Activated CD4-positive, alpha-beta T cell treated with anti-CD3 and anti-CD28 coated beads for 4 hours (primary cell): ENCODE measurements around the gene GLB1L2.

ENCODE experiments used
- DNase-seq, 2 donors: peaks; one replicate each; pipeline ENCODE4 v3.0.0-alpha.2; 2020

GLB1L2 gene

GRCh38 chr11:134388590-134388989 lies 56.8 kb downstream of the GLB1L2 start:
- DNase-seq = no peak

DNA sequence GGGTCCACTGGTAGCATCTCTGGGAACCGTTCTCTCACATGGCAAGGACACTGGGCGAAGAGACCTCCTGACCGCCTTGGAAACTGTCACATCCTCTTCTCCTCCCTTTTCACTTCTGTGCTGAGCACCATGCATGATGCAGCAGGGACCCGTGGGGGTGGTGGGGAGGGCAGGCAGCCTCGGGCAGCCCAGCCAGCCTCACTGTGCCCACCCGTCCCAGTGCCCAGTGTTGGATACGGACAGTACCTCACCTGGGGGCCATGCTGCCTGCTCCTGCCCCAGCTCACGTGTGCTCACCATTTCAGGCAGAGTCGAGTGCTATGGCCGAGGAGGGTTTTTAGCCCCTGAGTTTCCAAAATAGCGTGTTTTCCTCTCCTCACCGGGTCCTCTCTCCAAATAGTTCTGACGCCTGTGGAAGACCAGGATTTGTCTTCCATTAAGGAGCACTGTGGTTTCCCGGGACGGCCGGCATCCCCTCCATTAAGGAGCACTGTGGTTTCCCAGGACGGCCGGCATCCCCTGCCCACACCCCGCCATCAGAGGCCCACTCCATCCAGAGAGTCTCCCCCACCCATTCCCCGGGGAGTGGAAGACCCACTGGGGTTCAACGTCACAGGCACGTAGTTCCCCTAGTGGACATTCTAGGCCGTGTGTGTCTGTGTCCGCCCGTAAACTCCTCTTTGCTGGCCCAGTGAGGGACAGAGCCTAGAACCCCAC lies 57.8 kb downstream of the GLB1L2 start:
- no peak for DNase-seq

- no peak for DNase-seq
Measured at GRCh38 chr11:134390706-134391569, 59.1 kb downstream of the GLB1L2 start.

GRCh38 chr11:134391656-134392055 lies 59.9 kb downstream of the GLB1L2 start:
- no peak for DNase-seq

DNA sequence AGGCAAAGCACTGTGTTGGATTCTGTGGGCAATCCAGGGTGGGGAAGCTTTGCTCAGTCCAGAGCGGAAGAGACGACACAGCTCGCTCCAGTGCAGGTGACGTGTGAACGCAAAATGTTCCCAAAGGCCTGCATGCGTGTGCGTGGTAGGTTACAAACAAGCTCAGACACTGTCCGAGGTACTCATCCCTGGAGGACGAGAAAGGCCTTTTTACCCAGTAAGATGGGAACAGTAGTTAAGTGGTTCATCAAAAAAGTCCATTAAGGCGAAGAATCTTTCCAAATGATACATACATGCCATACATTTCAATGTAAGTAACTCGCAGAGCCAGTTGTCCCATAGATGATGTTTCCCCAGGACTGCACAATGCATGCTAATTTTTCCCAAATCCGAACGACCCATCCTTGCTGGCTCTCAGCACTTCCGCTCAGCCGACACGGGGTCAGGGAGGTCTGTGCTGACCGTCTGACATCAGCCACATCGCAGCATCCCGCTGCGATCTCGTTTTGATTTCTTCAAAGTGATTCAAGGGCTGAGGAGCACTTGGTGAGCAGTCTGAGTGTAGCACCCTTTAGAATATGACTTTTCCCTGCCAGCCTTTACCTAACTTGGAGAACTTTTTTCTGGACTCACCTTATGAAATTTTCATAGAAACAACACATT lies 61.3 kb downstream of the GLB1L2 start:
- no peak for DNase-seq

- no peak for DNase-seq
Measured at GRCh38 chr11:134393638-134394037, 61.9 kb downstream of the GLB1L2 start.

- no peak for DNase-seq
Measured at GRCh38 chr11:134394311-134394710, 62.5 kb downstream of the GLB1L2 start.

DNA sequence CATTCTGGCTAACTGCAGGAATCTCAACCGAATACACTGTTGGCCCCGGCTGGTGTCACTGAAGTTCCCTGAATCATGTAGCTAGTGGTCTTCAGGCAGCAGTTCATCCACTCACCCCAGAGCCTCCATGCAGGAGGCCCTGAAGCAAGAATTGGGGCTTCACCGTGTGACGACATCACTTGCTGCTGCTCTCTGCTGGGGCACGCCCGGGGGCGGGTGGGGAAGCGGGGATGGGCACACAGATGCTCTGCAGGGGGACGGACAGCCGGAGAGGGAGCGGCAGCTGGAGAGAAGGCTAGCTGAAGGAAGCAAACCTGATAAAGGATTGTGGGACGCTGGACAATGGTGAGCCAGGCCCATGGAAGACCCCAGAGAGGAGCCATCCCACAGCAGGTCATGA lies 63.2 kb downstream of the GLB1L2 start:
- DNase-seq = no peak

DNA sequence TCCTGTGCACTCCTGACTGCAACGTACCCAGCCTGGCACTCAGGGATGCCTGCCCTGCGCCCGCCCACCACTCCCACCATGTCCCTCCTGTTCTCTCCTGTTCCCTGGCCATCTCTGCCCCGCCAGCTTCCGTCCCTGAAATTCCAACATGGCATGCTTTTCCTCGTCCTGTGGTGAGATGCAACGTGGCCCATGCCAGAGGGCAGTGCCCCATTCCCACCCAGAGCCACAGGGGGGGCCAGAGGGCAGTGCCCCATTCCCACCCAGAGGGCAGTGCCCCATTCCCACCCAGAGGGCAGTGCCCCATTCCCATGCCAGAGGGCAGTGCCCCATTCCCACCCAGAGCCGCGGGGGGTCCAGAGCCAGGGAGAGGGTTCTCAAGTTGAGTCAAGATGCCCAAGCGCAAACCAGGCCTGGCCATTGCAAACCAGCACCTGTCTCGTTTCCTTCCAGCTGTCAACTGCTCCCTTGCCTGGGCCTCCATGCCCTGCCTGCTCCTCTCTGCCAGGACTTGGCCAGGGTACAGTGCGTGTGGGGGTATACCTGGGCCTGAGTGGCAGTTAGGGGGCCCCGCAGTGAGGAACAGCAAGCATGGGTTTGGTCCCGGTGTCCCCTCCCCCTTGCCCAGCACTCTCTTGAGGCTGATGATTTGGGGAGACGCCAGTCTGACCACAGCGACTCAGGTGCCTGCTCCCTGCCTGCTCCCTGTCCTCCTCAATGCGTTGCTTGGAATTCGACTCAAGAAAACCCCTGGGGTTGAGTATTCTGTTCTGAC lies 65.7 kb downstream of the GLB1L2 start:
- no peak for DNase-seq

GRCh38 chr11:134398079-134398444 lies 66.3 kb downstream of the GLB1L2 start:
- DNase-seq = no peak

GRCh38 chr11:134398644-134399292 lies 67.0 kb downstream of the GLB1L2 start:
- DNase-seq = no peak

DNA sequence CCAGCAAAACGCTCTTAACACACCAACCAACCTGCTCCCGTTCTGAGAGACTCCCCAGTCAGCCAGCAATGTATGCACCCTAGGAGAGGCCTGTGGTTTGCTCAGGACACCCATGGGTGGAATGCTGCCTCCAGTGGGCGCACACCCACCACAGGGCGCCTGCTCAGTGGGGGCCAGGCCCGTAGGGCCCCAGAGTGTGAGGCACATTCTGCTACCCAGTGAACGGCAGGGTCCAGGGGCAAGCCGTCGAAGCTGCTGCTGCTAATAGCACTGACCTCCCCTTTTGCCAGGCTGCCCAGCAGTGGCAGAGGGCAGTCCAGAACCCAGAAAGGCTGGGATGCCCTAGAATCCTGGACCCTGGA lies 67.5 kb downstream of the GLB1L2 start:
- DNase-seq = no peak

DNA sequence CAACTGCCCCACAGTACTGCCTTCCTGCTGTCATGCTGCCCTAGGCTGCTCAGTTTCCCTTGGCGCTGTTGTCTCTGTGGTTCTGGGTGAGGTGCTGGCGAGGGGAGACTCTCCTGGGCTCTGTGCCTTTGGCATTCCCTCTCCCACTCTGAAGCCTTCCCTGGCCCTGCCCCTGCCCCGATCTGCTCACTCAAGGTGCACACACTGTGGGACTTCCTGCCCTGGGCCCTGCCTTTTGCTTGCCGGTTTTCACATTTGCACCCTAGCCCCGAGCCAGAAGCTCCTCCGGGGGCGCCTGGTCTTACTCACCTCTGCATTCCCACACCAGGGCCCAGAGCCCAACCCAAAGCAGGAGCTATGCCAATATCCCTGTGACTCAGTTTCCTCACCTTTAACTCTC lies 68.2 kb downstream of the GLB1L2 start:
- no peak for DNase-seq

- DNase-seq = no peak
Measured at GRCh38 chr11:134401825-134402809, 70.3 kb downstream of the GLB1L2 start.

- no peak for DNase-seq
Measured at GRCh38 chr11:134402910-134403309, 71.1 kb downstream of the GLB1L2 start.

DNA sequence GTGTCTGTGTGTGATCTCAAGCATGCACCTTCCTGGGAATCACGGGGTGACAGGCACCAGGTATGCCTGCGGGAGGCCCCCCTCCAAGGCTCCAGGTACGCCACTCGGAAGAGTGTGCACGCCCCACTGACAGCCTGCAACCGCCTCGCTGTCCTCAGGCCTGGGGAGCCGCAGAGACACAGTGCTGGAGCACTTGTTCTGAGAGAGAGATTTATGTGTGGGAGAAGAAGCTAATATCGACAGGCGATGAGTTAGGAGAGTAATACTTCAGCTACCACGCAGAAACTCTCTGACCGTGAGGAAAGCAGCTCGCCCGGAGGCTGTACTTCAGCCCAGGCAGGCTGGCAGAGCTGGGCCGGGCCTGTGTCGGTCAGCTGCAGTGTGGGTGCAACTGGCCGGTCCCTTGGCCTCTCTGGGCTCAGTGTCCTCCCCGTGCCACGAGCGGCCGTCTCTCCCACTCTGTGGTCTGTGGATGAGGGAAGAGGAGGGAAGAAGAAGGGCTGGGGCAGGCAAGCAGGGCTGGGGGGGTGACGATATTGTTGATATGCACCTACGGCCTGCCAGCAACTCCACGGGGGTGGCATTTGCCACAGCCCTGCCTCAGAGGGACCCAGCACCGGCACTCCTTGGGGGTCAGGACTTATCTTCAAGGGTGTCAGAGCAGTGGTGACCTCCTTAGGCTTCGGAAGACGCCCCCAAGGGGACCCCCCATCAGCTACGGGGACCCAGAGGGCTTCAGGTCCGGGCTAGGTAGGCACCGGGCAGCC lies 73.0 kb downstream of the GLB1L2 start:
- DNase-seq = no peak

DNA sequence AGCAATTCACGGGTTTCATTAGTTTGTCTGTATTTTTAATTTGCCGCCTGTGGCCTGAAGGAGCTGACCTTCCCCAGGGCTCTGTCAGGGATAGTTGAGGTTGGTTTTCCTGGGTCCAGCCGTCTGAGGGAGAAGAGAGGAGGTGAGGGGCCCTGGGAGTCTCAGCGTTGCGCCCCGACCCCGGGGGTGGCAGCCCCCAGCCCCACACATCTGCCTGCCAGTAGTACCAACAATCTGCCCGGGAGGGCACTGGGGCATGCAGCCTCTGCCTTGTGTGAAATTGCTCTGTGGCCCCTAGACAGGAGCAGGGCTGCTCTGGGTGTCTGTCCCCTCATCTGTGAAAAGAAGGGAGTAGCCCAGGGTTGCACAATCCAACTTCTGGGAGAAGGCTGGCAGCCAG lies 73.6 kb downstream of the GLB1L2 start:
- no peak for DNase-seq

GRCh38 chr11:134405841-134406240 lies 74.1 kb downstream of the GLB1L2 start:
- DNase-seq = no peak

DNA sequence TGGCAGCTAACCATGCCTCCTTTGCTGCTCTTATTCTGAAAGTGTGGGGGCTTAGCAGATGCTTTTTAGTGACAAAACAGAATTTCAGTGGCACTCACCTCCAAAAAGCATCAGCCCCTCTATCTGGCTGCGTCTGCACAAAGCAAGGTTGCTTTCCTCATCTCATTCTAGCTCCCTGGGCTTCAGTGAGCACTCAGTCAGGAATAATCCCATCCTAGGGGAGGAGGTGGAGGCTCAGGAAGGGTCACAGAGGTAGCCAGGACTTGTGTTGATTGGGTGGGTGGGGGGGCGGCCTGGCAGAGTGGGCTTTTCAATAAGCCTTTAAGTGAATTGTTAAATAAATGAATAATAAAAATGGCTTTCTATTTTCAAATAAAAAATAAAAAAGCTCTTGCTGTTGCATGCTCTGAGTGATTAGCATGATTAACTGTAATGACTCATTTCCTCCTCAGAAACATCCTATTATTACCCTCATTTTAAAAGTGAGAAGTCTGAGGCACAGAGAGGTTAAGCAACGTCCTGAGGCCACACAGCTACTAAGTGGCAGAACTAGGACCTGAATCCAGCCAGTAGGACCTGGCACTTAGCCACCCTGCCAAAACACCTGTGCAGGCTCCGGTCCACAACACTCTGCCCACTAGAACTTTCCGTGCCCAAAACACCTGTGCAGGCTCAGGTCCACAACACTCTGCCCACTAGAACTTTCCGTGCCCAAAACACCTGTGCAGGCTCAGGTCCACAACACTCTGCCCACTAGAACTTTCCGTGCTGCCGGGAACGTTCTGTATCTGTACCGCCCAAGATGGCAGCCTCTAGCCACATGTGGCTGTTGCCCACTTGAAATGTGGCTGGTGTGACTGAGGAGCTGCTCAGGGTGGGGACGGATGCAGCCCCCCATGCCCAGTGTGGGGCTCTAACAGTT lies 74.7 kb downstream of the GLB1L2 start:
- no peak for DNase-seq
